SJCRH30 (cell line): ENCODE data around the gene TMLHE. TPM values are rescaled to one million over a fixed set of nuclear protein-coding genes. Genes with fewer than 3 reads are reported as not detected.
"Not testable (repeated sequence)": the region's sequence is repeated elsewhere in the genome, so short reads cannot be mapped to it uniquely, and the experiment has no call there.

Experiments
- DNase-seq, 2 experiments: peaks; one replicate each; pipeline ENCODE4 v3.0.0-alpha.2; 2015 to 2020
- H3K27ac ChIP-seq: fragments of 250-450 bp; sonication (Bioruptor Pico); 2 replicates; pipeline ENCODE4 v1.5.1; 2020; ENCODE audit warnings: mild to moderate bottlenecking, moderate library complexity
- H3K27me3 ChIP-seq: fragments of 250-450 bp; sonication (Bioruptor Pico); 2 replicates; pipeline ENCODE4 v1.5.1; 2020; ENCODE audit warnings: mild to moderate bottlenecking, moderate library complexity
- H3K36me3 ChIP-seq: fragments of 250-450 bp; sonication (Bioruptor Pico); 2 replicates; pipeline ENCODE4 v1.5.1; 2020; ENCODE audit warnings: mild to moderate bottlenecking, moderate library complexity
- H3K4me1 ChIP-seq: fragments of 250-450 bp; sonication (Bioruptor Pico); 2 replicates; pipeline ENCODE4 v1.5.1; 2020; ENCODE audit warnings: mild to moderate bottlenecking, moderate library complexity
- H3K4me3 ChIP-seq: fragments of 250-450 bp; sonication (Bioruptor Pico); 2 replicates; pipeline ENCODE4 v1.5.1; 2020; ENCODE audit warnings: mild to moderate bottlenecking, moderate library complexity
- H3K9me3 ChIP-seq: fragments of 250-450 bp; sonication (Bioruptor Pico); replicated peaks from 2 replicates; pipeline ENCODE4 v1.5.1; 2020; ENCODE audit warnings: mild to moderate bottlenecking, moderate library complexity
- total RNA-seq: library from RNA; depleted of rRNA; stranded (reverse); fragments of >200 nt; shearing (Covaris generic); gene quantifications from 2 replicates; pipeline ENCODE4 v1.2.3, GENCODE V29; 2014

The TMLHE gene
- total RNA-seq, 1 experiment from 2014 or later, result 13.3 TPM

GRCh38 chrX:155563099-155563498, 49.7 kb downstream of the TMLHE start:
- no peaks in the 10 kb centered on the region for H3K36me3 ChIP-seq
- no peak overlapping the region for H3K4me3 ChIP-seq
- no peaks in the 10 kb centered on the region for H3K9me3 ChIP-seq
- DNase-seq, result no peak
- H3K27ac ChIP-seq, result no peak overlapping the region
- H3K4me1 ChIP-seq, result no peaks in the 10 kb centered on the region
- H3K27me3 ChIP-seq, result no peaks in the 10 kb centered on the region

DNA sequence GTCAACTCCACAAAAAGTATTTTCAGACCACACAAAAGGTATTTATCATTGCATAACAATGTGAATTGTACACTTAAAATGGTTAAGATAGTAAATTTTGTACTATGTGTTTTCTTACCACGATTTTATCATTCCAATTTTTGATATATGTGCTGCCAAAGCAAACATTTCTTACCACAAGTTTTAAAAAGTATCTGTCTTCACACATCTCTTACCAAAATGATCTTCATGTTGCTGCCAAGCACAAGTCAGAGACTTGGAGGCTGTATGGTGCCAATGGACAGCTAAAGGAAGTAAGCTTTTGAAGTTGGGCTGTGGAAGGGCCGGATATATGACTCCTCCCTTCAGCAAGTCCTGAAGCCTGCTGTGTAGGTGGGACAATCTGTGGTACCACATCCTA, 67.9 kb downstream of the TMLHE start:
- DNase-seq, result no peak
- Histone ChIP-seq H3K9me3 (no peaks in the 10 kb centered on the region), H3K27me3 (no peaks in the 10 kb centered on the region), H3K4me1 (no peaks in the 10 kb centered on the region), H3K27ac (no peak overlapping the region), H3K36me3 (no peaks in the 10 kb centered on the region), H3K4me3 (no peak overlapping the region)

DNA sequence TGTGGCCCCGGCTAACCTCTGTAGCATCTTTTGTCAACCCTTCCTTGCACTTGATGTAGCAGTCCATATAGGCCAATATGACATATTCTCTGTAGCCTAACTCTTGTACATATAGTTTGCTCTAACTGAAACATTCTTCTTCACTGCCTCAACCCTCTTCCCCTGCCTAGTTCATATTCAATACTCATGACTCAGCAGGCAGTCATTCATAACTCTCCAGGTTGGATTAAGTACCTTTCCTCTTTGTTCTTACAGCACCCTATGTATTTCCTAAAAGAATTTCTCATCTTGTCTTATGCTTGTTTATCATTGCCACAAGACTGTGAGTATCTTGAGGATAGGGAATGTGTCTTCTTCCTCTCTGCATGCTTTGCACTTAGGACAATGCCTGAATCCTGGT, 76.9 kb downstream of the TMLHE start:
- Histone ChIP-seq H3K36me3 (no peaks in the 10 kb centered on the region), H3K9me3 (no peaks in the 10 kb centered on the region), H3K27ac (no peak overlapping the region), H3K4me1 (no peaks in the 10 kb centered on the region), H3K27me3 (no peaks in the 10 kb centered on the region), H3K4me3 (no peak overlapping the region)
- no peak for DNase-seq

GRCh38 chrX:155534800-155535199, 78.0 kb downstream of the TMLHE start:
- DNase-seq, result no peak
- Histone ChIP-seq H3K4me3 (no peak overlapping the region), H3K4me1 (no peaks in the 10 kb centered on the region), H3K27ac (no peak overlapping the region), H3K9me3 (no peaks in the 10 kb centered on the region), H3K36me3 (no peaks in the 10 kb centered on the region), H3K27me3 (no peaks in the 10 kb centered on the region)

- not testable (repeated sequence) for H3K27me3 ChIP-seq, H3K36me3 ChIP-seq, H3K27ac ChIP-seq, H3K4me3 ChIP-seq, DNase-seq, H3K9me3 ChIP-seq, H3K4me1 ChIP-seq
Observed at GRCh38 chrX:155527023-155527422, 85.7 kb downstream of the TMLHE start.

DNA sequence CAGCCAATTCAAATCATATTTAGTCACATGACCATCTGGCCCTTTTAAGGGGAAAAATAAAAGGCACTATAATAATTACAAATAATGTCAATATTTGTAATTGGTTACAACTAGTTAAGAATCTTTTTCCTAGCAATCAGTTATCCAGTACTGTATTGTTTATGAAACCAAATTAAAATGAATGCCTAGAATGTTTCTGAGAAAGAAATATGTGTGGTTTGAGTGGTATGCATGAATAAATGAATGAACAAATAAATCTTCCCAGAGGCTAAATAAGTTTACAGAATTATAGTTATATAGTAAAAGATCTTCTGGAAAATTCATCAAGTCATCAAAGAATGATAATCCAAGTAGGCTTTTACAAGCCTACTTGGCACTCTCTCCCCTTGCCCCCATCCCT, 98.5 kb downstream of the TMLHE start:
- Histone ChIP-seq H3K4me3 (no peak overlapping the region), H3K36me3 (no peaks in the 10 kb centered on the region), H3K4me1 (no peaks in the 10 kb centered on the region), H3K27me3 (no peaks in the 10 kb centered on the region), H3K27ac (no peak overlapping the region), H3K9me3 (no peaks in the 10 kb centered on the region)
- DNase-seq, result no peak

DNA sequence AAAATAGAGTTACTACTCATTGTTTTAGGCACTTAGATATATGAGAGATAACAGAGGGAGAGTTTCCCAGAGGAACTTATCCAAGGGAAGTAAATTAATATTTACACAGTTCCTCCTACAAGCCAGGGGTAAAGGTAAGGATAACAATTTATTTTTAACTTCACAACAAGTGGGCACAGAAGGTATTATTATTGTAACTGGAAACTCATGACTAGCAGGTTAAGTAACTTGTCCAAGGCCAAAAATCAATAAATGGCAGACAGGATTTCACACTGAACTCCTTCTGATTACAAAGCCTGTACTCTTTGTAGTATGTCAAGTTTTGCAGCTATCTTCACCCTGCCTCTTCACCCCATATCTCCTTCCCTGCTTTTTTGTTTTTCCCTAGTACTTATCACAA, 107.5 kb downstream of the TMLHE start:
- Histone ChIP-seq H3K27ac (no peak overlapping the region), H3K4me3 (no peak overlapping the region), H3K36me3 (no peaks in the 10 kb centered on the region), H3K27me3 (no peaks in the 10 kb centered on the region), H3K9me3 (no peaks in the 10 kb centered on the region), H3K4me1 (no peaks in the 10 kb centered on the region)
- DNase-seq, result no peak

DNA sequence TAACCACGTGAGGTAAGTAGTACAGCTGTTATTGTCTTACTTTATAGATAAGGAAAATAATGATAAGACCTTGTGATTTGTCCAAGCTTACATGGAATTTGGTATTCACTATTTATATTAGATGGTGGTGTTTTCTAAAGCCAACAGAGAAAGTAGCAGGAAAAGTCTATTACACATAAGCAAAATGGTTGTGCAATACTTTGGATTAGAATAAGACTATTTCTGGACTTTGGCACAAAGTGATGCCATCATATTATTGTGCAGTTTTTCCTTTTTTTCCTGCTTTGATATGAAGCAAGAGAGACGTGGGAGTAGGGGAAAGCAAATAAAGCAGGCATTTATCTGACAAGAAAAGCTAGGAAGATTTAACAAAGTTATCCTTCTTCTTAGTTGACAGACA, 117.6 kb downstream of the TMLHE start:
- DNase-seq, H3K4me3 ChIP-seq, H3K27me3 ChIP-seq, H3K27ac ChIP-seq, H3K9me3 ChIP-seq, H3K4me1 ChIP-seq, H3K36me3 ChIP-seq: not testable (repeated sequence)

DNA sequence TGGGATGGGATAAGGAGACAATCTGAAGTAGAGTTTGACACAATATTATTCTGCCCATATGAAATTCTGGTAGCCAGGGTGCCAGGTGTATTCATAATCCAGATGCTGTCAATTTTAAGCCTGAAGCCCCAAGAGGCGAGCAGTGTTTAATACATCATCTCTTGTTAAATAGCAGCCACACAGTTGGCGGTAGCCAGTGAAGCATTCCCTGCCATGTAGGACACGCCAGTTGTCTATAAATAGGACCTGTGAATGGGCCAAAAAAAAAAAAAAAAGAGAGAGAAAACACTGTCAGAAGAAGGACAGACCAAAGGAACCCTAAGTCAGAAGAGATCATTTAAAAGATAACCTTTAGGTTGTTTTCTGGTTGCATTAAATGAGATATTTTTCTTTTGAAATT, 121.3 kb downstream of the TMLHE start:
- H3K4me3 ChIP-seq, H3K9me3 ChIP-seq, H3K27ac ChIP-seq, H3K27me3 ChIP-seq, H3K36me3 ChIP-seq, DNase-seq, H3K4me1 ChIP-seq: not testable (repeated sequence)

DNA sequence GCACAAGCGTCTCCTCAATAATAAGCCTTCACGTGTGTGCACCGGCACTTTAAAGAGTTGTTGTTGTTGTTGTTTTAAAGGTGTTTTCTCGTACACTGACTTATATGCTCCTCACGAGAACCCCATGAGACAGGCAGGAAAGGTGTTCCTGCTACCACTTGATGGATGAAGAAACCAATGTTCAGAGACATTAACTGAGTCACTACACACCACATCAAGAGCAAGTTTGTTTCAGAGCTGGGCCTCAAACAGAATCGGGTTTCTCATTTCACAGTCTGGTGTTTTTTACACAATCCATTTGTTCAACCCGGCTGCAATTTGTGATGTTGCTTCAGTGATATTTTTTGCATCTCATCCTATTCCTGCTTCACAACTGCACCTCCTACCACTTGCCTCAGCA, 135.6 kb downstream of the TMLHE start:
- H3K27me3 ChIP-seq, H3K36me3 ChIP-seq, H3K27ac ChIP-seq, H3K4me1 ChIP-seq, H3K4me3 ChIP-seq, DNase-seq, H3K9me3 ChIP-seq: not testable (repeated sequence)

- not testable (repeated sequence) for H3K36me3 ChIP-seq, H3K27ac ChIP-seq, DNase-seq, H3K9me3 ChIP-seq, H3K4me3 ChIP-seq, H3K27me3 ChIP-seq, H3K4me1 ChIP-seq
Observed at GRCh38 chrX:155466269-155466938, 146.3 kb downstream of the TMLHE start.

GRCh38 chrX:155460501-155460900, 152.3 kb downstream of the TMLHE start:
- not testable (repeated sequence) for DNase-seq, H3K4me1 ChIP-seq, H3K27me3 ChIP-seq, H3K9me3 ChIP-seq, H3K4me3 ChIP-seq, H3K36me3 ChIP-seq, H3K27ac ChIP-seq

DNA sequence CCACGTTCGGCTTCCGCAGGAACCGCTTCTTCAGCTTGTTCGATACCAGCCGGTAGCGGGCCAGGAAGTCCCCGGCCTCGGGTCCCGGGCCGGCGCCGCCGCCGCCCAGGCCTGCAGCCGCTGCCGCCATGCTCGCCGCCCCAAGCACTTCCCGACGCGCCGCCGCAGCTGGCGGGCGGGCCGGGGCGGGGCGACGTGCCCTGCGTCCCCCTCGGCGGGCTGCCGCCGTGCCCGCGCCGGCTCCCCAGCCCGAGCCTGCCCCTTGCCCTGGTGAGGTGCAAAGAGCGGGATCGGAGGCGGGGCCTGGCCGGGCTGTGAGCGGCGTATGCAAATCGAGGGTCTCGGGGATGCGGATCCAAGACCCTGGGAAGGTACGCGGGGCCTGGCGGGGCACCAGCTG, 154.3 kb downstream of the TMLHE start, which contains the start of gene F8A3:
TSS of gene F8A3 (minus strand) at position 150 of the 400 bp plus-strand sequence. CDS start at position 130, 20 bp downstream.
- H3K9me3 ChIP-seq, H3K4me1 ChIP-seq, DNase-seq, H3K27ac ChIP-seq, H3K4me3 ChIP-seq, H3K36me3 ChIP-seq, H3K27me3 ChIP-seq: not testable (repeated sequence)

GRCh38 chrX:155457761-155458447, 154.8 kb downstream of the TMLHE start:
- H3K36me3 ChIP-seq, H3K27me3 ChIP-seq, H3K4me1 ChIP-seq, H3K4me3 ChIP-seq, H3K27ac ChIP-seq, H3K9me3 ChIP-seq, DNase-seq: not testable (repeated sequence)

- H3K27ac ChIP-seq, result no peak overlapping the region
- no peaks in the 10 kb centered on the region for H3K36me3 ChIP-seq
- DNase-seq, result no peak
- no peaks in the 10 kb centered on the region for H3K27me3 ChIP-seq
- no peaks in the 10 kb centered on the region for H3K4me1 ChIP-seq
- H3K4me3 ChIP-seq, result no peak overlapping the region
- no peaks in the 10 kb centered on the region for H3K9me3 ChIP-seq
Observed at GRCh38 chrX:155441097-155441496, 171.7 kb downstream of the TMLHE start.
